Muscle of leg (tissue), 16 donors: ENCODE data around the gene ZNF653. TPM values are rescaled to one million over a fixed set of nuclear protein-coding genes. Genes with fewer than 3 reads are reported as not detected.

Experiments used
- DNase-seq: peaks from one replicate; pipeline ENCODE4 v3.0.0; 2013
- H3K27ac ChIP-seq: one replicate; pipeline ENCODE4 v1.5.1; 2013; ENCODE audit warnings: mild to moderate bottlenecking, low read length, control low read depth
- H3K27me3 ChIP-seq: one replicate; pipeline ENCODE4 v1.6.1; 2013; ENCODE audit warnings: low read length; ENCODE audit not compliant: control insufficient read depth, insufficient read depth
- H3K36me3 ChIP-seq: one replicate; pipeline ENCODE4 v1.6.1; 2013; ENCODE audit warnings: low read length; ENCODE audit not compliant: control insufficient read depth, insufficient read depth
- H3K4me1 ChIP-seq: one replicate; pipeline ENCODE4 v1.6.1; 2013; ENCODE audit warnings: low read length; ENCODE audit not compliant: control insufficient read depth, insufficient read depth
- H3K4me3 ChIP-seq: one replicate; pipeline ENCODE4 v1.5.1; 2013; ENCODE audit warnings: low read length, control low read depth
- H3K9me3 ChIP-seq: replicated peaks from 2 replicates; pipeline ENCODE4 v1.6.1; 2013; ENCODE audit warnings: low read depth, low read length; ENCODE audit not compliant: control insufficient read depth
- WGBS: methylation state at CpG from one replicate; pipeline ENCODE4 v1.1.5; 2013; ENCODE audit warnings: missing lambda C conversion rate; ENCODE audit not compliant: insufficient coverage; 5-methylcytosine and 5-hydroxymethylcytosine counted together
- long read RNA-seq, 11 donors: transcript quantifications; one replicate each; lab custom pipeline, GENCODE V29; 2026
- polyA plus RNA-seq, 8 donors: library from polyadenylated mRNA; unstranded; fragments of 120-200 nt; gene quantifications; one replicate each; pipeline versions ENCODE4 v1.2.1 to v1.2.3, GENCODE V29; 2013; ENCODE audit warnings: inconsistent platforms in 1 of 8, low replicate concordance in 1 of 8; ENCODE audit not compliant: insufficient read length in 8 of 8, insufficient read depth in 1 of 8
- total RNA-seq: library from RNA; stranded (reverse); fragments of 120-200 nt; gene quantifications from one replicate; pipeline ENCODE4 v1.2.4, GENCODE V29; 2013

ZNF653 gene, protein sequence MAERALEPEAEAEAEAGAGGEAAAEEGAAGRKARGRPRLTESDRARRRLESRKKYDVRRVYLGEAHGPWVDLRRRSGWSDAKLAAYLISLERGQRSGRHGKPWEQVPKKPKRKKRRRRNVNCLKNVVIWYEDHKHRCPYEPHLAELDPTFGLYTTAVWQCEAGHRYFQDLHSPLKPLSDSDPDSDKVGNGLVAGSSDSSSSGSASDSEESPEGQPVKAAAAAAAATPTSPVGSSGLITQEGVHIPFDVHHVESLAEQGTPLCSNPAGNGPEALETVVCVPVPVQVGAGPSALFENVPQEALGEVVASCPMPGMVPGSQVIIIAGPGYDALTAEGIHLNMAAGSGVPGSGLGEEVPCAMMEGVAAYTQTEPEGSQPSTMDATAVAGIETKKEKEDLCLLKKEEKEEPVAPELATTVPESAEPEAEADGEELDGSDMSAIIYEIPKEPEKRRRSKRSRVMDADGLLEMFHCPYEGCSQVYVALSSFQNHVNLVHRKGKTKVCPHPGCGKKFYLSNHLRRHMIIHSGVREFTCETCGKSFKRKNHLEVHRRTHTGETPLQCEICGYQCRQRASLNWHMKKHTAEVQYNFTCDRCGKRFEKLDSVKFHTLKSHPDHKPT
- total RNA-seq, result 3.4 TPM
- polyA plus RNA-seq, result 1 to 10 TPM; 4.4 to 8.3 (median 5.9) TPM
- long read RNA-seq, donor 1, result 0 reads
- long read RNA-seq, donor 2, result 0 reads
- long read RNA-seq, donor 3, partial matches to known transcripts, result 0 of 1 reads
- long read RNA-seq, donor 3, other reads (novel, unspliced or antisense), result 0 of 1 reads
- long read RNA-seq, donor 4, result 0 reads
- long read RNA-seq, donor 5, partial matches to known transcripts, result 0 of 1 reads
- long read RNA-seq, donor 5, other reads (novel, unspliced or antisense), result 0 of 1 reads
- long read RNA-seq, donor 6, result 0 reads
- long read RNA-seq, donor 7, partial matches to known transcripts, result 0 of 1 reads
- long read RNA-seq, donor 7, other reads (novel, unspliced or antisense), result 0 of 1 reads
- long read RNA-seq, donor 8, result 0 reads
- long read RNA-seq, donor 9, result 0 reads
- long read RNA-seq, donor 10, result 0 reads
- long read RNA-seq, donor 11, partial matches to known transcripts, result 0 of 1 reads
- long read RNA-seq, donor 11, other reads (novel, unspliced or antisense), result 0 of 1 reads

DNA sequence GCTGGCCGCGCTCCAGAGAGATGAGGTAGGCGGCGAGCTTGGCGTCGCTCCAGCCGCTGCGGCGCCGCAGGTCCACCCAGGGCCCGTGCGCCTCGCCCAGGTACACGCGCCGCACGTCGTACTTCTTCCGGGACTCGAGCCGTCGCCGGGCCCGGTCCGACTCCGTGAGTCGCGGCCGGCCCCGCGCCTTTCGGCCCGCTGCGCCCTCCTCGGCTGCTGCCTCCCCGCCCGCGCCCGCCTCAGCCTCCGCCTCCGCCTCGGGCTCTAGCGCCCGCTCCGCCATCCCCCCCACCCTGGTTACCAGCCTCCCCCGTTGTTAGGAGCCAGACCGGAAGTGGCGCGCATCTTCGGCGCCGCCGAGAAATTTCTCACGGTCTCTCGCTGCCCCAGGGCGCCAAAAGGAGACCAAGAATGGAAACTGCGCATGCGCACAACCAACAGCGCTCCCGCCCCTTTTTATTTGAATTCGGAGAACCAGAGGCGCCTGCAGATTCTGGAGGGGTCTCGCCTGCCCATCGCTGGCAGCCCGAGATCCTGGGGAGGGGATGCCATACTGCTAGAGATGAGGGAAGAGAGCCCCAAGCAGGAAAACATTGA, at the start of gene ZNF653:
TSS of gene ZNF653 (minus strand) at position 336 of the 597 bp plus-strand sequence. CDS start at position 283, 53 bp downstream.
- peak within 1 kb of the TSS; percentile 65 for H3K4me3 ChIP-seq
- H3K4me1 ChIP-seq, result peaks cover 14% of the 10 kb centered on the region
- DNase-seq, result peak; percentile 98
- H3K27me3 ChIP-seq, result no peaks in the 10 kb centered on the region
- H3K27ac ChIP-seq, result peak within 1 kb of the TSS; percentile 89
- under 1% methylated on average over 59 of the region's 65 CpGs for WGBS
- no peaks in the 10 kb centered on the region for H3K9me3 ChIP-seq
- peaks cover 2% of the 10 kb centered on the region for H3K36me3 ChIP-seq

DNA sequence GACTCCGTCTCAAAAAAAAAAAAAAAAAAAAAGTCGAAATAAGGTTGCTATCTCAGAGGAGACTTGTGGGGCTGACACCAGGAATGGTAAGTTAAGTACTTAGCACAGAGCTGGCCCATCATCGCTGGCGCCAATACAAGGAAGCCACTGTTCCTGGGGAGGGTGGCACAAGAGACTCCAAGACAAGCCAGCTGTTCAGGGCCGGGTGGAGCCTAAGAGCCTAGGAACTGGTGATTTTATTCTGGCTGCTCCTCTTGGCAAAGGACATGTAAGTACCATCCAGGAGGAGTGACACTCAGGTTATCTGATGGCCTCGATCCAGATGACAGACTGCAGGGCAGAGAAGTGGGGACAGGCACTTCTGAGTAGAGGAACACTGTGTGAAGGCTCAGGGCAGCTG, 49.6 kb upstream of the ZNF653 start:
- H3K27ac ChIP-seq, result no peak overlapping the region
- H3K36me3 ChIP-seq, result peaks cover 37% of the 10 kb centered on the region
- DNase-seq, result no peak

DNA sequence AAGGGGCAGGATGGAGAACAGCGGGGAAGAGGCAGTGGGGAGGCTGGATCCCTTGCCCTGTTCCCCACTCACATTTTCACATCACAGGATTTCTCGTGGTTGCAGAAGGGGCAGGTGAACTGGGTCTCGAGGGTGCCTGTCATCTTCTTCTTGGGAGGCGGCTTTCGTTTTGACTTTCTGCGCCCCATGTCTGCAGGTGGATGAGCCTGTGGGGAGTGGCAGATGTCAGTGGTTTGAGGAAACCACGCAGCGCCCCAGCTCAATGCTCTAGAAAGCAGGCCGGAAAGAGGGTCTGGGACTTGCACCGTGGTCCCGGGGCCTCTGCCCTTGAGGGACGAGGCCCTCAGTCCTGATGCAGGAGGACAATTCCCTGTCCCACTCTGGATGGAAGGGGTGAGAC, 48.5 kb upstream of the ZNF653 start:
- no peak overlapping the region for H3K4me3 ChIP-seq
- H3K9me3 ChIP-seq, result no peaks in the 10 kb centered on the region
- 96% methylated on average over 8 of the region's 12 CpGs for WGBS
- peaks cover 37% of the 10 kb centered on the region for H3K36me3 ChIP-seq
- peaks cover 10% of the 10 kb centered on the region for H3K4me1 ChIP-seq
- H3K27me3 ChIP-seq, result no peaks in the 10 kb centered on the region
- no peak overlapping the region for H3K27ac ChIP-seq
- no peak for DNase-seq

More for the DNA sequence above, 49.6 kb upstream of the ZNF653 start:
- H3K27me3 ChIP-seq, result no peaks in the 10 kb centered on the region
- H3K9me3 ChIP-seq, result no peaks in the 10 kb centered on the region
- 85% methylated on average over 5 of the region's 6 CpGs for WGBS
- no peak overlapping the region for H3K4me3 ChIP-seq
- peaks cover 18% of the 10 kb centered on the region for H3K4me1 ChIP-seq

DNA sequence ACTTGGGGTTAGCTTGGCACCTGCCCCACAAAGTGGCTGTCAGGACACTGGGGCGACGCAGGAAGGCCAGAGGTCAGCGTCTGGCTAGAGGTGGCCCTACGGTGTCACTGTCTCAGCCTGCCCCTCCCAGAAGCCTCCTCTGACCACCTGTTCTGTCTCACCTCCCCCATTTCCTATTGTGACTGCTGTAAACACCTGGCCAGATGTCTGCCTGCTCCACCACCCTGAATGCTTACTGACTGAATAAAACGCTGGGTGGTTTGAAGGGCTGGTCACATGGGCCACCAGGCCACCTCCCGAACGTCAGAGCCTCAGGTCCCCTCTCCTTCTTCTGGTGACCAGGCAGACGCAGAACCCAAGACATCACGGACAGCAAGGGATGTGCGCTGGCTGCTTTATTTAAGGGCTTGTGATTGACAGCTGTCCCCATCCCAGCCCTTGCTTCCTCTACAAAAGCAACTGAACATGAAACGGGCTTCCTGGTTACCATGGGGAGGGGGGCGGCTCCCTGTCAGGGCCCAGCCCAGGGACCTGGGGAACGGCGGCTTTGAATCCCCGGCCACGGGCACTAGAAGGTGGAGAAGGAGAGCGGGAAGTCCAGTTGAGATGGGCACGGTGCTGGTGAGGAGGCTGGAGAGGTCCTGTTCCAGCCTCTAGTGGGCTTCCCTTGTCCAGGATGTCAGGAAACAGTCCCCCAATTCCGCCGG, 47.2 kb upstream of the ZNF653 start:
- H3K36me3 ChIP-seq, result peaks cover 37% of the 10 kb centered on the region
- WGBS, result 80% methylated on average over 17 of the region's 20 CpGs
- no peak for DNase-seq
- peaks cover 2% of the 10 kb centered on the region for H3K4me1 ChIP-seq
- no peak overlapping the region for H3K4me3 ChIP-seq
- H3K27me3 ChIP-seq, result no peaks in the 10 kb centered on the region
- H3K27ac ChIP-seq, result no peak overlapping the region
- no peaks in the 10 kb centered on the region for H3K9me3 ChIP-seq

DNA sequence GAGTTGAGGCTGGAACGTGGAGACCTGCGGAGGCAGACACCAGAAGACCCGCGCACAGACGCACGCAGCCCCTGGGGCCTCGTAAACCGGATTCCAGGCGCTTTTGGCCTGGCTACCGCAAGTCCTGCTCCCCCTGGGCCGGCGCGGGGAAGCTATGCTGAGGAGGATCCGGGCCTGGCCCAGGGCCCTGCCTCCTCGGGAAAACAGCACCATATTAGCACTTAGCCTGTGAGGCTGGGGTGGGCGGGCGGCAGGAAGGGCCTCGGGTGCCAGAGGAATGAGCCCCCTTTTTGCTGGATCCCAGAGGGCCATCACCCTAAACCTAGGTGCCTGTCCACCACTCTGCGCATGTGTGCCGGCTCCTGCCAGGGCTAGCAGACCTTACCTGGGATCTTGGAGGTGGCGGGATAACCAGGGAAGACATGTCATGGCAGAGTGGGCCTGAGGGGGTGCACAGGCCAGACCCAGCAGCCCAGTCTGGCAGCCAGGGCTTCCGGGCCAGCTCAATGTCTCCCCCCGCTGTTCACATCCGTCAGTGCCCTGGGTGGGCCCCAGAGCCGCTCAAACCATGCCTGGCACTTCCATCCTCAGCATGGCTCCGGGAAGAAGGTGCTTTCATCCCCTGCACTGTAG, 46.1 kb upstream of the ZNF653 start:
- H3K4me3 ChIP-seq, result no peak overlapping the region
- 48% methylated on average over 22 of the region's 26 CpGs for WGBS
- no peaks in the 10 kb centered on the region for H3K4me1 ChIP-seq
- no peaks in the 10 kb centered on the region for H3K27me3 ChIP-seq
- no peaks in the 10 kb centered on the region for H3K9me3 ChIP-seq
- peaks cover 36% of the 10 kb centered on the region for H3K36me3 ChIP-seq
- H3K27ac ChIP-seq, result no peak overlapping the region
- peak; percentile 36 for DNase-seq

DNA sequence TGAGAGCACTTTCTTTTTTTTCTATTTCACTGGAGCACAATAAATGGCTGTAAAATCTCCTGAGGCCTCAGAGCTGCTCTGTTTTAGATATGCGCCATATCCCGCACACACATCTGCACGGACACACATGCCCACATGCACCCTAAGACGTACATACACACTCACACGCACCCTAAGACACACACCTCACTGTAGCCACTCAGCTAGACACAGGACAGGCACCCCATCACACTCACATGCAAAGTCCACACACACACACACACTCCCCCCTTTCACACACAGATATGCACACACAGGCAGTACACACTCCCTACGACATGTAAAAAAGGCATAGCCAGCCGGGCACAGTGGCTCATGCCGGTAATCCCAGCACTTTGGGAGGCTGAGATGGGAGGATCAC, 44.6 kb upstream of the ZNF653 start:
- Histone ChIP-seq H3K9me3 (no peaks in the 10 kb centered on the region), H3K36me3 (peaks cover 31% of the 10 kb centered on the region), H3K27ac (no peak overlapping the region), H3K27me3 (no peaks in the 10 kb centered on the region), H3K4me1 (no peaks in the 10 kb centered on the region), H3K4me3 (no peak overlapping the region)
- WGBS, result 90% methylated on average over 5 of the region's 8 CpGs
- DNase-seq, result no peak

DNA sequence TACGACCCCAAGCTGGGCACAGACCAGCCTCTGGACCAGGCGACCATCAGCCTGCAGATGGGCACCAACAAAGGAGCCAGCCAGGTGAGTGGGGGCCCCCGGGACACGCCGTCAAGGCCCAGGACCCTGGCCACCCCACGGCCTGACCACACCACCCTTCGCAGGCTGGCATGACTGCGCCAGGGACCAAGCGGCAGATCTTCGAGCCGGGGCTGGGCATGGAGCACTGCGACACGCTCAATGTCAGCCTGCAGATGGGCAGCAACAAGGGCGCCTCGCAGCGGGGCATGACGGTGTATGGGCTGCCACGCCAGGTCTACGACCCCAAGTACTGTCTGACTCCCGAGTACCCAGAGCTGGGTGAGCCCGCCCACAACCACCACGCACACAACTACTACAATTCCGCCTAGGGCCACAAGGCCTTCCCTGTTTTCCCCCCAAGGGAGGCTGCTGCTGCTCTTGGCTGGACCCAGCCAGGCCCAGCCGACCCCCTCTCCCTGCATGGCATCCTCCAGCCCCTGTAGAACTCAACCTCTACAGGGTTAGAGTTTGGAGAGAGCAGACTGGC, 43.8 kb upstream of the ZNF653 start:
- WGBS, result 87% methylated on average over 23 of the region's 24 CpGs
- Histone ChIP-seq H3K9me3 (no peaks in the 10 kb centered on the region), H3K4me1 (no peaks in the 10 kb centered on the region), H3K27me3 (no peaks in the 10 kb centered on the region), H3K4me3 (no peak overlapping the region), H3K36me3 (peaks cover 28% of the 10 kb centered on the region), H3K27ac (no peak overlapping the region)
- no peak for DNase-seq

DNA sequence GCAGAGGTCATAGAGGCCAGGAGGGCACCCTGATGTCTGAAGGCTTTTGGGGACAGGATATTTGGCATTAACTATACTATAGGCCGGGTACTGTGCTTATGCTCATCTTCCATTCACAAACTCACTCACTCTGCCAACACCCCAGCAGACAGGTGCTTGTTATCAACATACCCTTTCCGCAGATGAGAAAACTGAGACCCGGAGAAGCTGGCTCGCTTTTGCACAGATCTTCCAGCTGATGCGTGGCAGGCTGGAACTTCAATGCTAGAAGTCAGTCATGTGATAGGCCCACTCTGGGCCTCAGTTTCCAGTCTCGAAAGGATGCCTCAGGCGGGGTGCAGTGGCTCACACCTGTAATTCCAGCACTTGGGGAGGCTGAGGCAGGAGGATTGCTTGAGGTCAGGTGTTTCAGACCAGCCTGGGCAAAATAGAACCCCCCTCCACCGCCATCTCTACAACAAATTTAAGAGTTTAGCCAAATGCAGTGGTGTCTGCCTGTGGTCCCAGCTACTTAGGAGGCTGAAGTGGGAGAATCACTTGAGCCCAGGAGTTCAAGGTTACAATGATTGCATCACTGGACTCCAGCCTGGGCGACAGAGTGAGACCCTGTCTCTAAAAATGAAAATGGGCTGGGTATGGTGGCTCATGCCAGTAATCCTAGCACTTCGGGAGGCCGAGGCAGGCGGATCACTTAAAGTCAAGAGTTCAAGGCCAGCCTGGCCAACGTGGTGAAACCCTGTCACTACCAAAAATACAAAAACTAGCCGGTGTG, 42.5 kb upstream of the ZNF653 start:
- 85% methylated on average over 10 of the region's 14 CpGs for WGBS
- peaks cover 14% of the 10 kb centered on the region for H3K36me3 ChIP-seq
- no peaks in the 10 kb centered on the region for H3K9me3 ChIP-seq

More for the DNA sequence above, 42.5 kb upstream of the ZNF653 start:
- Histone ChIP-seq H3K27ac (no peak overlapping the region), H3K4me1 (no peaks in the 10 kb centered on the region), H3K4me3 (no peak overlapping the region), H3K27me3 (no peaks in the 10 kb centered on the region)
- DNase-seq, result no peak
